ENCODE measurements around the gene SLCO3A1. TPM values are rescaled to one million over a fixed set of nuclear protein-coding genes. Genes with fewer than 3 reads are reported as not detected.

SLCO3A1 gene
- total RNA-seq, 1 experiment from 2014 or later, result not detected

DNA sequence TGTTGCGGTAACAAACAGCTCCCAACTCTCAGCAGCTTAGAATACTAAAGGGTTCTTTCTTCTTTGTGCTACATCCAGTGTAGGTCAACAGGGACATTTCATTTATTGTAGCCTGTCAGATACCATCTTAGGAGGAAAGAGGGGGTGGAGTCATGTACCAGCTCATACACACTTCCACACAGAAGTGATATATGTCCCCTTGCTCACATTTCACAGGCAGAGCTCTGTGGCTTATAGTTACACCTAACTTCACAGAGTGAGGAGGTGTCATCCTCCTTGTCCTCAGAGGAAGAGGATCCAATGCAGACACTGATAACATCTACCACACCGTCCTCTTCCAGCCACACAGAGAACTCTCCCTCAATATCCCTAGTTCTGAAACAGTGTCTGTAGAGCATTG is 247.2 kb downstream of the SLCO3A1 start:
- Mint-ChIP-seq H3K4me3 (ENCODE audit: unreplicated experiment) (no peak overlapping the region), H3K4me1 (ENCODE audit: low read depth, unreplicated experiment) (peaks cover 10% of the 10 kb centered on the region), H3K27me3 (ENCODE audit: insufficient read depth, unreplicated experiment) (peaks cover 8% of the 10 kb centered on the region), H3K27ac (ENCODE audit: unreplicated experiment) (no peak overlapping the region), H3K9me3 (ENCODE audit: unreplicated experiment) (no peaks in the 10 kb centered on the region), H3K36me3 (ENCODE audit: insufficient read depth, unreplicated experiment) (no peaks in the 10 kb centered on the region)
- H3K27me3 ChIP-seq (replicated peaks; ENCODE audit: control insufficient read depth, insufficient read depth, low read length), result peaks cover 2% of the 10 kb centered on the region; the same call in 1 of the 2 replicates
- no peaks in the 10 kb centered on the region for H3K36me3 ChIP-seq (ENCODE audit: control insufficient read depth, insufficient read depth, low read length)
- no peak for DNase-seq
- H3K4me1 ChIP-seq, result no peaks in the 10 kb centered on the region
- intact Hi-C loops (cut with micrococcal nuclease; ENCODE audit: unreplicated experiment), result no loop called here
- H3K4me3 ChIP-seq (ENCODE audit: low read depth, low read length), result no peak overlapping the region
- POLR2A ChIA-PET, result no interaction called here
- H3K9me3 ChIP-seq, result no peaks in the 10 kb centered on the region
- TF ChIP-seq, protein P1, sequence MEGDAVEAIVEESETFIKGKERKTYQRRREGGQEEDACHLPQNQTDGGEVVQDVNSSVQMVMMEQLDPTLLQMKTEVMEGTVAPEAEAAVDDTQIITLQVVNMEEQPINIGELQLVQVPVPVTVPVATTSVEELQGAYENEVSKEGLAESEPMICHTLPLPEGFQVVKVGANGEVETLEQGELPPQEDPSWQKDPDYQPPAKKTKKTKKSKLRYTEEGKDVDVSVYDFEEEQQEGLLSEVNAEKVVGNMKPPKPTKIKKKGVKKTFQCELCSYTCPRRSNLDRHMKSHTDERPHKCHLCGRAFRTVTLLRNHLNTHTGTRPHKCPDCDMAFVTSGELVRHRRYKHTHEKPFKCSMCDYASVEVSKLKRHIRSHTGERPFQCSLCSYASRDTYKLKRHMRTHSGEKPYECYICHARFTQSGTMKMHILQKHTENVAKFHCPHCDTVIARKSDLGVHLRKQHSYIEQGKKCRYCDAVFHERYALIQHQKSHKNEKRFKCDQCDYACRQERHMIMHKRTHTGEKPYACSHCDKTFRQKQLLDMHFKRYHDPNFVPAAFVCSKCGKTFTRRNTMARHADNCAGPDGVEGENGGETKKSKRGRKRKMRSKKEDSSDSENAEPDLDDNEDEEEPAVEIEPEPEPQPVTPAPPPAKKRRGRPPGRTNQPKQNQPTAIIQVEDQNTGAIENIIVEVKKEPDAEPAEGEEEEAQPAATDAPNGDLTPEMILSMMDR (IDR thresholded peaks at IDR 0.05; ENCODE audit: insufficient read depth in 1 of 2, low read depth in 1 of 2, low read length in 1 of 2, severe bottlenecking in 1 of 2, unreplicated experiment in 1 of 2), result no peak
- CTCF ChIA-PET, result no interaction called here
- BruUV-seq (replicated peaks), result no TSS peak

DNA sequence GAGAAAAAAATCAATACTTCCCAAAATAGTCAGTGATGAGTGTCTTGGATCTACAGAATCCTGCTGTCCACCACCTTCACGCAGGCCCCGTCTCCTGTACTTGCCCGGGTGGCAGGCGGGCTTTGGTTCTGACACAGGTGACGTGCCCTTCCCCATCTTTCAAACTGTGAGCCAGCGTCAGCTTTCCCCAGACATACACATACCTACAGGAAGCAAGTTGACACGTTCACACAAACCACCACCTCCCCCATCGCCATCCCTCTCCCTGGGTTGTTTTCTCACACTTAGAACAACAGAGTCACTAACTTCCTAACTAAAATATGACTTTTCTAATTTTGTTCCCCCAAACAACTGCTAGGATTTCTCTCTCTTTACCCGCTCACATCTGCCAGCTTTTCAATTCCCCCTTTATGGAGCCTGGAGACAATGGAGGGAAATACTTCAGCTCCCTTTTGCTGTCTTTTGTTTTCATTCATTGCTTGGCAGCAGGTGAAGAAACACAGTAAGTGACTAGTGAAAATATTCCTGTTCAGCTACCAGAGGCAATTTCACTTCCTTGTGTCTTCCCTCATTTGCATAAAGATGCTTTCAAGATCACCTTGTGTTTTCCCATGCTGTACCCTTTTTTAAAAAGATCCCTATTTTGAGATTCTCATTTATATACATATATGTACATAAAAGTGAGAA is 248.3 kb downstream of the SLCO3A1 start:
- no peaks in the 10 kb centered on the region for H3K9me3 Mint-ChIP-seq (ENCODE audit: unreplicated experiment)
- CTCF ChIA-PET, result no interaction called here
- peaks cover 10% of the 10 kb centered on the region for H3K4me1 Mint-ChIP-seq (ENCODE audit: low read depth, unreplicated experiment)
- intact Hi-C loops (cut with micrococcal nuclease; ENCODE audit: unreplicated experiment), result no loop called here
- H3K4me3 Mint-ChIP-seq (ENCODE audit: unreplicated experiment), result no peak overlapping the region
- H3K4me3 ChIP-seq (ENCODE audit: low read depth, low read length), result no peak overlapping the region
- H3K27me3 Mint-ChIP-seq (ENCODE audit: insufficient read depth, unreplicated experiment), result peaks cover 10% of the 10 kb centered on the region
- H3K9me3 ChIP-seq, result no peaks in the 10 kb centered on the region
- POLR2A ChIA-PET, result no interaction called here
- no peaks in the 10 kb centered on the region for H3K36me3 ChIP-seq (ENCODE audit: control insufficient read depth, insufficient read depth, low read length)
- H3K27me3 ChIP-seq (replicated peaks; ENCODE audit: control insufficient read depth, insufficient read depth, low read length), result peaks cover 2% of the 10 kb centered on the region; the same call in 1 of the 2 replicates
- no peaks in the 10 kb centered on the region for H3K4me1 ChIP-seq
- no peak overlapping the region for H3K27ac Mint-ChIP-seq (ENCODE audit: unreplicated experiment)
- TF ChIP-seq, protein P1 (IDR thresholded peaks at IDR 0.05; ENCODE audit: insufficient read depth in 1 of 2, low read depth in 1 of 2, low read length in 1 of 2, severe bottlenecking in 1 of 2, unreplicated experiment in 1 of 2), result no peak
- BruUV-seq (replicated peaks), result no TSS peak
- no peak for DNase-seq
- H3K36me3 Mint-ChIP-seq (ENCODE audit: insufficient read depth, unreplicated experiment), result no peaks in the 10 kb centered on the region

GRCh38 chr15:92102395-92102755 is 248.9 kb downstream of the SLCO3A1 start:
- Histone ChIP-seq H3K4me1 (no peaks in the 10 kb centered on the region), H3K4me3 (ENCODE audit: low read depth, low read length) (no peak overlapping the region), H3K9me3 (no peaks in the 10 kb centered on the region), H3K36me3 (ENCODE audit: control insufficient read depth, insufficient read depth, low read length) (no peaks in the 10 kb centered on the region), H3K27me3 (replicated peaks; ENCODE audit: control insufficient read depth, insufficient read depth, low read length) (no peaks in the 10 kb centered on the region; the same call in 1 of the 2 replicates)
- Mint-ChIP-seq H3K4me3 (ENCODE audit: unreplicated experiment) (no peak overlapping the region), H3K4me1 (ENCODE audit: low read depth, unreplicated experiment) (peaks cover 8% of the 10 kb centered on the region), H3K36me3 (ENCODE audit: insufficient read depth, unreplicated experiment) (no peaks in the 10 kb centered on the region), H3K27ac (ENCODE audit: unreplicated experiment) (no peak overlapping the region), H3K27me3 (ENCODE audit: insufficient read depth, unreplicated experiment) (peaks cover 9% of the 10 kb centered on the region), H3K9me3 (ENCODE audit: unreplicated experiment) (no peaks in the 10 kb centered on the region)
- no peak for DNase-seq
- ChIA-PET CTCF (interaction anchor here (0.6 kb wide), 1 partner anchor 673 kb away, joined by 5 read pairs; no protein-coding TSS in a partner anchor), POLR2A (no interaction called here)
- intact Hi-C loops (cut with micrococcal nuclease; ENCODE audit: unreplicated experiment), result no loop called here
- TF ChIP-seq, protein P1 (IDR thresholded peaks at IDR 0.05; ENCODE audit: insufficient read depth in 1 of 2, low read depth in 1 of 2, low read length in 1 of 2, severe bottlenecking in 1 of 2, unreplicated experiment in 1 of 2), result no peak
- no TSS peak for BruUV-seq (replicated peaks)

All from Caco-2 (cell line).